ENCODE measurements around the gene APOF. TPM values are rescaled to one million over a fixed set of nuclear protein-coding genes. Genes with fewer than 3 reads are reported as not detected.

APOF gene
- total and polyA plus RNA-seq, 9 of the 15 experiments (the other 6 are each of a cell fraction or from before 2014, with no cell fraction given) = 0.09 to 0.15 (median 0.12) TPM; not detected in 5

DNA sequence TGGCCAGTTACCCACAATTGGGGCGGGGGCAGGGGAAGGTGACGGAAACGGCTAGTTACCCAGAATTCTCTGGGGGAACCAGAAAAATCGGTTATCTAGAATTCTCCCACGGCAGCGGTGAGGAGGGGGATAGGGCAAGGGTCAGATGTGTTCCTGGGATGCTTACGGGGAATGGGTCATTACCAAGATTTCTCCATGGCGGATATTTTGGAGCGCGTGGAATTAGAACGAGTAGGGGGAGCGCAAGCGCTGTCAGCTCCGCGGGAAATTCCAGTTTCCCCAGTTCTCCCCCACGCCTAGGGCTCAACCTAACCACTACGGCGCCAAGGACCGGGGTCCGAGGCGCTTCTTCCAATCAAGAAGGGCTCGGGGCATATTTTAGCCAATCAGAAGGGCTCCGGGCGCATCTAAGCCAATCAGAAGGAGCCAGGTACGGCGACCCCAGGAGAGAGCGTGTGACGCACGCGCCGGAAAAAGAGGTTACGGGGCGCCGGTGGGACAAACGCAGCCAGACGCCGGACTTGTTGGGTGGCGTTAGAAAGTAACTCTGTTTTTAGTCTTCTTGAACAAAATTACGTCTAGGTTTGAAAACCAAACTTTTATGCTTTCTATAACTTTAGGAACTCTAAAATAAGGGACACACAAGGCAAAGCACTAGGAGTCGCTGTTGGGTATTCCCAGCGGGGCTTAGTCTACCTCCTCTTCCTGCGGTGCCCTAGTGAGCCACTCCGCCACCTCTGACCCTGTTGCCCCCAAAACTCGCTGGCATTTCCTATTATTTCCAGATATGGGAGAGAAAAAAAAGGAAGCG is 28.8 kb downstream of the APOF start, which contains the start of gene PAN2 (continued):
- TF ChIP-seq FOXP1 (CRISPR knock-in tag; IDR thresholded peaks at IDR 0.05) (no peak), ZBTB7A (IDR thresholded peaks at IDR 0.05; ENCODE audit: borderline replicate concordance, control insufficient read depth, low read depth, low read length) (peak; percentile 91), GATA2 (CRISPR knock-in tag; IDR thresholded peaks at IDR 0.05) (no peak), KDM5B (IDR thresholded peaks at IDR 0.05; ENCODE audit: insufficient replicate concordance, low read depth, low read length) (peak; percentile 74), BHLHE40 (IDR thresholded peaks at IDR 0.05; ENCODE audit: low read length) (peak; percentile 34; the same call in 1 of the 2 replicates), RCOR1 (IDR thresholded peaks at IDR 0.05; ENCODE audit: borderline replicate concordance in 1 of 2, low read depth in 2 of 2, low read length in 2 of 2) (0 out of 4 replicates have a peak, but pooled peaks of 1 of the 2 experiments have one; percentile 4), HDAC8 (tag; IDR thresholded peaks at IDR 0.05) (peak; percentile 84), U2AF1 (optimal IDR thresholded peaks at IDR 0.05; ENCODE audit: low read depth, low read length) (no peak), ZEB2 (IDR thresholded peaks at IDR 0.05) (no peak), POU5F1 (IDR thresholded peaks at IDR 0.05; ENCODE audit: borderline replicate concordance, low read depth, low read length, partially characterized antibody) (peak; percentile 56), HIVEP1 (CRISPR knock-in tag; IDR thresholded peaks at IDR 0.05) (no peak), RFX1 (IDR thresholded peaks at IDR 0.05) (no peak; the same call in 1 of the 2 replicates), ZFX (CRISPR knock-in tag; IDR thresholded peaks at IDR 0.05) (peak; percentile 43; the same call in 1 of the 2 replicates), ZBTB26 (CRISPR knock-in tag; IDR thresholded peaks at IDR 0.05) (no peak), ASH1L (IDR thresholded peaks at IDR 0.05; ENCODE audit: borderline replicate concordance, low read depth, partially characterized antibody) (peak; percentile 96), FUS (optimal IDR thresholded peaks at IDR 0.05; ENCODE audit: low read depth, low read length) (no peak)
- TF ChIP-seq, protein P1, sequence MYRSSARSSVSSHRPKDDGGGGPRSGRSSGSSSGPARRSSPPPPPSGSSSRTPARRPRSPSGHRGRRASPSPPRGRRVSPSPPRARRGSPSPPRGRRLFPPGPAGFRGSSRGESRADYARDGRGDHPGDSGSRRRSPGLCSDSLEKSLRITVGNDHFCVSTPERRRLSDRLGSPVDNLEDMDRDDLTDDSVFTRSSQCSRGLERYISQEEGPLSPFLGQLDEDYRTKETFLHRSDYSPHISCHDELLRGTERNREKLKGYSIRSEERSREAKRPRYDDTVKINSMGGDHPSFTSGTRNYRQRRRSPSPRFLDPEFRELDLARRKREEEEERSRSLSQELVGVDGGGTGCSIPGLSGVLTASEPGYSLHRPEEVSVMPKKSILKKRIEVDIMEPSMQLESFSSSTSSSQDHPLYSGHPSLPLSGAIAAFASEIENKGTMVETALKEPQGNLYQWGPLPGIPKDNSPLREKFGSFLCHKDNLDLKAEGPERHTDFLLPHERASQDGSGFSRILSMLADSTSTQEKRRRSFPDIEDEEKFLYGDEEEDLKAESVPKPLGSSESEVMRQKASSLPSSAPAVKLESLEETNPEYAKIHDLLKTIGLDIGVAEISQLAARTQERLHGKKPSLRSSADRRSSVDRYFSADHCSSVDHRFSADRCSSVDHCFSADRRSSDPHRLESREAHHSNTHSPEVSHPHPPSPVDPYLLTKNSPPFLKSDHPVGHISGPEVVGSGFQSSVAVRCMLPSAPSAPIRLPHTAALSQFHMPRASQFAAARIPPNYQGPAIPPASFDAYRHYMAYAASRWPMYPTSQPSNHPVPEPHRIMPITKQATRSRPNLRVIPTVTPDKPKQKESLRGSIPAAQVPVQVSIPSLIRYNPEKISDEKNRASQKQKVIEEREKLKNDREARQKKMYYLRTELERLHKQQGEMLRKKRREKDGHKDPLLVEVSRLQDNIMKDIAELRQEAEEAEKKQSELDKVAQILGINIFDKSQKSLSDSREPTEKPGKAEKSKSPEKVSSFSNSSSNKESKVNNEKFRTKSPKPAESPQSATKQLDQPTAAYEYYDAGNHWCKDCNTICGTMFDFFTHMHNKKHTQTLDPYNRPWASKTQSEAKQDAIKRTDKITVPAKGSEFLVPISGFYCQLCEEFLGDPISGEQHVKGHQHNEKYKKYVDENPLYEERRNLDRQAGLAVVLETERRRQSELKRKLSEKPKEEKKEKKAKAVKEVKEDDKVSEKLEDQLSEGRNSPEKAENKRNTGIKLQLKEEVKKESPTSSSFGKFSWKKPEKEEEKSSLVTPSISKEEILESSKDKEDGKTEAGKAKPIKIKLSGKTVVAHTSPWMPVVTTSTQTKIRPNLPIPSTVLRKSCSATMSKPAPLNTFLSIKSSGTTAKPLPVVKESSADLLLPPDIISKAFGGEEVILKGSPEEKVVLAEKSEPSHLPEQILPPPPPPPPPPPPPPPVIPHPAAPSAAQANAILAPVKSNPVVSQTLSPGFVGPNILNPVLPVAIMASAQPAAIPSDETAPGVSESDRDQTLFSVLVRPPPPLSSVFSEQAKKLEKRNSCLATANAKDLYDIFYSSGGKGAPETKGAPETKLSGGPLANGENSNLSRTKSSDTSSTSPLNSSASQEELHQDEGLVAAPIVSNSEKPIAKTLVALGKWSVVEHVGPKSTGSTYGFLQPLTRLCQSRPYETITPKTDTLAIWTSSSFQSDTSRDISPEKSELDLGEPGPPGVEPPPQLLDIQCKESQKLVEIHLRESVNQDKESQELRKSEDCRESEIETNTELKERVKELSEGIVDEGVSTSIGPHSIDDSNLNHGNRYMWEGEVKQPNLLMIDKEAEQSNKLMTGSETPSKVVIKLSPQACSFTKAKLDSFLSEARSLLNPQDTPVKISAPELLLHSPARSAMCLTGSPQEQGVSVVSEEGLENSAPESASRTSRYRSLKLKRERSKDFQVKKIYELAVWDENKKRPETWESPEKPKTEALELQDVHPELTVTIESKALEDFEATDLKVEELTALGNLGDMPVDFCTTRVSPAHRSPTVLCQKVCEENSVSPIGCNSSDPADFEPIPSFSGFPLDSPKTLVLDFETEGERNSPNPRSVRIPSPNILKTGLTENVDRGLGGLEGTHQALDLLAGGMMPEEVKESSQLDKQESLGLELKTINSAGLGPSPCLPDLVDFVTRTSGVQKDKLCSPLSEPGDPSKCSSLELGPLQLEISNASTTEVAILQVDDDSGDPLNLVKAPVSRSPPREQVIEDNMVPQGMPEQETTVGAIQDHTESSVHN (IDR thresholded peaks at IDR 0.05; ENCODE audit: borderline replicate concordance in 1 of 2, low read depth in 1 of 2) = no peak
- TF ChIP-seq, protein P2, sequence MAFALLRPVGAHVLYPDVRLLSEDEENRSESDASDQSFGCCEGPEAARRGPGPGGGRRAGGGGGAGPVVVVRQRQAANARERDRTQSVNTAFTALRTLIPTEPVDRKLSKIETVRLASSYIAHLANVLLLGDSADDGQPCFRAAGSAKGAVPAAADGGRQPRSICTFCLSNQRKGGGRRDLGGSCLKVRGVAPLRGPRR (CRISPR knock-in tag; IDR thresholded peaks at IDR 0.05) = no peak

Measured in K562 (cell line).